Measurements from ENCODE around the gene HDAC5. TPM values are rescaled to one million over a fixed set of nuclear protein-coding genes. Genes with fewer than 3 reads are reported as not detected.
"Not testable (repeated sequence)": the region's sequence is repeated elsewhere in the genome, so short reads cannot be mapped to it uniquely, and the experiment has no call there.

Gene HDAC5
- total and polyA plus RNA-seq, 2 donors, result 17.0 to 34.4 TPM

DNA sequence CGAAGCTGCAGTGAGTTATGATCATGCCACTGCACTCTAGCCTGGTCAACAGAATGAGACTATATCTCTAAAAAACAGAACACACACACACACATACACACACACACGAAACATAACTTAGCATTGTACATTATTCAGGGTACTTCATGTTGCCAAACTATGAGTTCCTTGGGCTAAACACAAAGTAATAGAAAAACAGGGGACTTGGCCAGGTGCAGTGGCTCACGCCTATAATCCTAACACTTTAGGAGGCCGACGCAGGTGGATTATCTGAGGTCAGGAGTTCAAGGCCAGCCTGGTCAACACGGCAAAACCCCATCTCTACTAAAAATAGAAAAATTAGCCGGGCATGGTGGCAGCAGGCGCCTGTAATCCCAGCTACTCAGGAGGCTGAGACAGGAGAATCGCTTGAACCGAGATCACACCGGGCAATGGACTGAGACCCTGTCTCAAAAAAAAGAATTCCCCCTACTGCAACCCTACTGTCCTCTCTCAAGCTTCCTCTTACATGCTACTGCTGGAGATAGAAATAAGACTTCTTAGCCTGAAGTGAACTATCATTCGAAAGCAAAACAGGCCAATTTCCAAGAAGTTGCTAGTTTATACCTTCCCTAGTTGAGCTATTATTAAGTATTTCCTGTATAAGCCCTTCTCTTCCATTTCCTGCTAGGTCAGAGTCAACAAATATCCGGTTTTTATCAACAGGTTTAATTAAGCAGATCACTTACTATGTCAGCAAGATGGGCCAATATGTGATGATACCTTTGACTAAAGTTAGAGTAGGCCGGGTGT lies 64.1 kb downstream of the HDAC5 start:
- 93% methylated on average over 14 of the region's 14 CpGs for whole genome bisulfite sequencing
- peaks cover 0 to 2% of the 10 kb centered on the region in 2 donors for H3K4me1 ChIP-seq (ENCODE audit: control insufficient read depth in 2 of 2, insufficient read depth in 2 of 2, low read length in 2 of 2)
- H3K4me3 ChIP-seq (ENCODE audit: low read length in 2 of 2), result no peak overlapping the region
- H3K27me3 ChIP-seq (ENCODE audit: control insufficient read depth in 2 of 2, insufficient read depth in 1 of 2, low read length in 1 of 2), result no peaks in the 10 kb centered on the region
- peaks cover 49 to 52% of the 10 kb centered on the region in 2 donors for H3K36me3 ChIP-seq (ENCODE audit: control insufficient read depth in 2 of 2, insufficient read depth in 2 of 2, low read length in 1 of 2)
- H3K27ac ChIP-seq (ENCODE audit: low read depth in 1 of 2, low read length in 1 of 2), result no peak overlapping the region
- no peak for DNase-seq (ENCODE audit: low read depth in 6 of 9, low spot score in 9 of 9)
- no peaks in the 10 kb centered on the region for H3K9me3 ChIP-seq (ENCODE audit: control insufficient read depth in 2 of 2, insufficient read depth in 1 of 2, low read length in 1 of 2)

- Histone ChIP-seq H3K27ac (ENCODE audit: low read depth in 1 of 2, low read length in 1 of 2) (no peak overlapping the region), H3K9me3 (ENCODE audit: control insufficient read depth in 2 of 2, insufficient read depth in 1 of 2, low read length in 1 of 2) (no peaks in the 10 kb centered on the region), H3K4me1 (ENCODE audit: control insufficient read depth in 2 of 2, insufficient read depth in 2 of 2, low read length in 2 of 2) (no peaks in the 10 kb centered on the region), H3K36me3 (ENCODE audit: control insufficient read depth in 2 of 2, insufficient read depth in 2 of 2, low read length in 1 of 2) (peaks cover 54 to 65% of the 10 kb centered on the region in 2 donors), H3K27me3 (ENCODE audit: control insufficient read depth in 2 of 2, insufficient read depth in 1 of 2, low read length in 1 of 2) (no peaks in the 10 kb centered on the region), H3K4me3 (ENCODE audit: low read length in 2 of 2) (no peak overlapping the region)
- WGBS, result 92% methylated on average over 3 of the region's 3 CpGs
- DNase-seq (ENCODE audit: low read depth in 6 of 9, low spot score in 9 of 9), result no peak
Observed at GRCh38 chr17:44053125-44053872, 70.1 kb downstream of the HDAC5 start.

- H3K9me3 ChIP-seq (ENCODE audit: control insufficient read depth in 2 of 2, insufficient read depth in 1 of 2, low read length in 1 of 2), result no peaks in the 10 kb centered on the region
- no peak overlapping the region for H3K4me3 ChIP-seq (ENCODE audit: low read length in 2 of 2)
- no peak for DNase-seq (ENCODE audit: low read depth in 6 of 9, low spot score in 9 of 9)
- H3K27ac ChIP-seq (ENCODE audit: low read depth in 1 of 2, low read length in 1 of 2), result no peak overlapping the region
- WGBS, result 98% methylated on average over 9 of the region's 9 CpGs
- no peaks in the 10 kb centered on the region for H3K4me1 ChIP-seq (ENCODE audit: control insufficient read depth in 2 of 2, insufficient read depth in 2 of 2, low read length in 2 of 2)
- peaks cover 55 to 66% of the 10 kb centered on the region in 2 donors for H3K36me3 ChIP-seq (ENCODE audit: control insufficient read depth in 2 of 2, insufficient read depth in 2 of 2, low read length in 1 of 2)
- H3K27me3 ChIP-seq (ENCODE audit: control insufficient read depth in 2 of 2, insufficient read depth in 1 of 2, low read length in 1 of 2), result no peaks in the 10 kb centered on the region
Observed at GRCh38 chr17:44049294-44050060, 74.0 kb downstream of the HDAC5 start.

- peaks cover 42 to 45% of the 10 kb centered on the region in 2 donors for H3K36me3 ChIP-seq (ENCODE audit: control insufficient read depth in 2 of 2, insufficient read depth in 2 of 2, low read length in 1 of 2)
Observed at GRCh38 chr17:44046893-44047292, 76.5 kb downstream of the HDAC5 start.

GRCh38 chr17:44045486-44045885 lies 78.0 kb downstream of the HDAC5 start:
- DNase-seq (ENCODE audit: low read depth in 6 of 9, low spot score in 9 of 9), result no peak
- Histone ChIP-seq H3K4me1 (ENCODE audit: control insufficient read depth in 2 of 2, insufficient read depth in 2 of 2, low read length in 2 of 2) (no peaks in the 10 kb centered on the region), H3K9me3 (ENCODE audit: control insufficient read depth in 2 of 2, insufficient read depth in 1 of 2, low read length in 1 of 2) (no peaks in the 10 kb centered on the region), H3K36me3 (ENCODE audit: control insufficient read depth in 2 of 2, insufficient read depth in 2 of 2, low read length in 1 of 2) (peaks cover 28 to 31% of the 10 kb centered on the region in 2 donors), H3K27me3 (ENCODE audit: control insufficient read depth in 2 of 2, insufficient read depth in 1 of 2, low read length in 1 of 2) (no peaks in the 10 kb centered on the region), H3K27ac (ENCODE audit: low read depth in 1 of 2, low read length in 1 of 2) (no peak overlapping the region), H3K4me3 (ENCODE audit: low read length in 2 of 2) (no peak overlapping the region)
- over 99% methylated on average over 4 of the region's 4 CpGs for WGBS

More at GRCh38 chr17:44046893-44047292, 76.5 kb downstream of the HDAC5 start:
- not testable (repeated sequence) for H3K4me1 ChIP-seq (ENCODE audit: control insufficient read depth in 2 of 2, insufficient read depth in 2 of 2, low read length in 2 of 2); H3K4me3 ChIP-seq (ENCODE audit: low read length in 2 of 2); H3K27ac ChIP-seq (ENCODE audit: low read depth in 1 of 2, low read length in 1 of 2); DNase-seq (ENCODE audit: low read depth in 6 of 9, low spot score in 9 of 9); H3K9me3 ChIP-seq (ENCODE audit: control insufficient read depth in 2 of 2, insufficient read depth in 1 of 2, low read length in 1 of 2); H3K27me3 ChIP-seq (ENCODE audit: control insufficient read depth in 2 of 2, insufficient read depth in 1 of 2, low read length in 1 of 2)
- over 99% methylated on average over 7 of the region's 7 CpGs for WGBS

GRCh38 chr17:44044071-44044470 lies 79.4 kb downstream of the HDAC5 start:
- Histone ChIP-seq H3K4me1 (ENCODE audit: control insufficient read depth in 2 of 2, insufficient read depth in 2 of 2, low read length in 2 of 2) (no peaks in the 10 kb centered on the region), H3K27ac (ENCODE audit: low read depth in 1 of 2, low read length in 1 of 2) (no peak overlapping the region), H3K4me3 (ENCODE audit: low read length in 2 of 2) (no peak overlapping the region), H3K27me3 (ENCODE audit: control insufficient read depth in 2 of 2, insufficient read depth in 1 of 2, low read length in 1 of 2) (no peaks in the 10 kb centered on the region), H3K9me3 (ENCODE audit: control insufficient read depth in 2 of 2, insufficient read depth in 1 of 2, low read length in 1 of 2) (no peaks in the 10 kb centered on the region), H3K36me3 (ENCODE audit: control insufficient read depth in 2 of 2, insufficient read depth in 2 of 2, low read length in 1 of 2) (peaks cover 18 to 29% of the 10 kb centered on the region in 2 donors)
- WGBS, result 91% methylated on average over 1 of the region's 1 CpG
- no peak for DNase-seq (ENCODE audit: low read depth in 6 of 9, low spot score in 9 of 9)

DNA sequence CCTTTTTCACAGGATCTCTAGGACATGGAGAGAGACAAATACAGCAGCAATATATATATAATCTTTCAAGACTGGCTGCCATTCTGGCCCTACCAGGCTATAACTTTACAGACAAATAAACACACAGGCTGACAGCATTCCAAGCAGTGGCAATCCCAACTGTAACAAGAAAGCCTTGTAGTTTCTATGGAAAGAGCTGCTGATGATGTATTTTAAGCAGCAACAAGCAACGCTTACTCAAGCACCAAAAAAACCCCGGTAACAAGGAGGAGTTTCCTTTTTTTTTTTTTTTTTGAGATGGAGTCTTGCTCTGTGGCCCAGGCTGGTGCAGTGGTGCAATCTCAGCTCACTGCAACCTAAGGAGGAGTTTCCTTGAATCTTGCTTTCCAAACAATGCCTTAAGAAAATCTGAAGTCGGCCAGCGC lies 80.2 kb downstream of the HDAC5 start:
- peaks cover 23 to 26% of the 10 kb centered on the region in 2 donors for H3K36me3 ChIP-seq (ENCODE audit: control insufficient read depth in 2 of 2, insufficient read depth in 2 of 2, low read length in 1 of 2)
- H3K4me3 ChIP-seq (ENCODE audit: low read length in 2 of 2), result no peak overlapping the region
- no peaks in the 10 kb centered on the region for H3K9me3 ChIP-seq (ENCODE audit: control insufficient read depth in 2 of 2, insufficient read depth in 1 of 2, low read length in 1 of 2)
- no peaks in the 10 kb centered on the region for H3K4me1 ChIP-seq (ENCODE audit: control insufficient read depth in 2 of 2, insufficient read depth in 2 of 2, low read length in 2 of 2)
- DNase-seq (ENCODE audit: low read depth in 6 of 9, low spot score in 9 of 9), result no peak
- 96% methylated on average over 4 of the region's 4 CpGs for WGBS
- no peaks in the 10 kb centered on the region for H3K27me3 ChIP-seq (ENCODE audit: control insufficient read depth in 2 of 2, insufficient read depth in 1 of 2, low read length in 1 of 2)
- H3K27ac ChIP-seq (ENCODE audit: low read depth in 1 of 2, low read length in 1 of 2), result no peak overlapping the region

GRCh38 chr17:44039829-44040635 lies 83.4 kb downstream of the HDAC5 start:
- Histone ChIP-seq H3K36me3 (ENCODE audit: control insufficient read depth in 2 of 2, insufficient read depth in 2 of 2, low read length in 1 of 2) (peaks cover 31 to 36% of the 10 kb centered on the region in 2 donors), H3K27ac (ENCODE audit: low read depth in 1 of 2, low read length in 1 of 2) (peak overlapping the region; percentile 33 to 68), H3K9me3 (ENCODE audit: control insufficient read depth in 2 of 2, insufficient read depth in 1 of 2, low read length in 1 of 2) (no peaks in the 10 kb centered on the region), H3K4me1 (ENCODE audit: control insufficient read depth in 2 of 2, insufficient read depth in 2 of 2, low read length in 2 of 2) (no peaks in the 10 kb centered on the region), H3K27me3 (ENCODE audit: control insufficient read depth in 2 of 2, insufficient read depth in 1 of 2, low read length in 1 of 2) (no peaks in the 10 kb centered on the region), H3K4me3 (ENCODE audit: low read length in 2 of 2) (no peak overlapping the region)
- WGBS, result 92% methylated on average over 6 of the region's 6 CpGs
- DNase-seq (ENCODE audit: low read depth in 6 of 9, low spot score in 9 of 9), result no peak
